GM21723 (cell line): ENCODE results near the gene MYO1F.
"Not testable (repeated sequence)": the region's sequence is repeated elsewhere in the genome, so short reads cannot be mapped to it uniquely, and the experiment has no call there.

Source experiments
- ATAC-seq: cut with Tn5 transposase; IDR thresholded peaks from one replicate; pipeline ENCODE4 v1.9.1; 2021; ENCODE audit warnings: mild to moderate bottlenecking, moderate library complexity; ENCODE audit not compliant: unreplicated experiment

Gene MYO1F

DNA sequence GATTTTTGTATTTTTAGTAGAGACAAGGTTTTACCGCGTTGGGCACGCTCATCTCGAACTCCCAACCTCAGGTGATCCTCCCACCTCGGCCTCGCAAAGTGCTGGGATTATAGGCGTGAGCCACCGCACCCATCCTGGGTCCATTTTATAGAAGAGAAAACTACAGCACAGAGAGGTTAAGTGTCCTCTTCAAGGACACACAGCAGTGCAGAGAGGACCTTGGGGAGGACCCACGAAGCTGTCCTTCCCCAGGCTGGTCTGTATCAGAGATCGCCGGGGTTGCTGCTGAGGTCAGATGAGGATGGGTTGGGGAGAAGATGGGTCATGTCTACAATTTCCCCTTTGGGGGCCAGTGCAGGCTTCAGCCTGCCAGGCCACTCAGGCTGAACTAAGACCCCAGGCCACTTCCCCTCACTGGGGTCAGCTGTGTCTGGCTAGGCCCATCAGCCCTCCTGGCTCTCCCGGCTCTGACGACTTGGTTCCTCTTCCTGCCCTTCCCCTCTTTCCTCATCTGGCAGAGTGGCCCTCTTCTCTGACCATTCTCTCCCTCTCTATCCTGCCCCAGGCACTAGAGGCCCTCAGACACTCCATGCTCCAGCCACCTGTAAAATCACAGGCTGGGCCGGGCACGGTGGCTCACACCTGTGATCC is 9.6 kb downstream of the MYO1F start:
- no peak for ATAC-seq

DNA sequence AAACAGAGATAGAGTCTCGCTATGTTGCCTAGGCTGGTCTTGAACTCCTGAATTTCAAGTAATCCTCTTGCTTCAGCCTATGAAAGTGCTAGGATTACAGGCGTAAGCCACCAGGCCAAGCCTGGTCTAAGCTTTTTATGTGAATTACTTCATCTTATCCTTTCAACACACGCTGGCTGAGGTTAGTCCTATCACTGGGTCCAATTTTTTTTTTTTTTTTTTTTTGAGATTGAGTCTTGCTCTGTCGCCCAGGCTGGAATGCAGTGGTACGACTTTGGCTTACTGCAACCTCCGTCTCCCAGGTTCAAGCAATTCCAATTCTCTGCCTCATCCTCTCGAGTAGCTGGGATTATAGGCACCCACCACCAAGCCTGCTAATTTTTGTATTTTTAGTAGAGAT is 10.4 kb downstream of the MYO1F start:
- ATAC-seq: no peak

DNA sequence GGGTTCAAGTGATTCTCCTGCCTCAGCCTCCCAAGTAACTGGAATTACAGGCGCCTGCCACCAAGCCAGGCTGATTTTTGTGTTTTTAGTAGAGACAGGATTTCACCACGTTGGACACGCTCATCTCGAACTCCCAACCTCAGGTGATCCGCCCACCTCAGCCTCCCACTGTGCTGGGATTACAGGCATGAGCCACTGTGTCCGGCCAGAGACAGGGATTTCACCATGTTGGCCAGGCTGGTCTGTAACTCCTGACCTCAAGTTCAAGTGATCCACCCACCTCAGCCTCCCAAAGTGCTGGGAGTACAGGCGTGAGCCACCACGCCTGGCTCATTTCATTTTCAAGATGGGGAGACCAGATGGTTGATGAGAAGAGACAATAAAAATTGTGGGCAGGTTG is 12.4 kb downstream of the MYO1F start:
- not testable (repeated sequence) for ATAC-seq

DNA sequence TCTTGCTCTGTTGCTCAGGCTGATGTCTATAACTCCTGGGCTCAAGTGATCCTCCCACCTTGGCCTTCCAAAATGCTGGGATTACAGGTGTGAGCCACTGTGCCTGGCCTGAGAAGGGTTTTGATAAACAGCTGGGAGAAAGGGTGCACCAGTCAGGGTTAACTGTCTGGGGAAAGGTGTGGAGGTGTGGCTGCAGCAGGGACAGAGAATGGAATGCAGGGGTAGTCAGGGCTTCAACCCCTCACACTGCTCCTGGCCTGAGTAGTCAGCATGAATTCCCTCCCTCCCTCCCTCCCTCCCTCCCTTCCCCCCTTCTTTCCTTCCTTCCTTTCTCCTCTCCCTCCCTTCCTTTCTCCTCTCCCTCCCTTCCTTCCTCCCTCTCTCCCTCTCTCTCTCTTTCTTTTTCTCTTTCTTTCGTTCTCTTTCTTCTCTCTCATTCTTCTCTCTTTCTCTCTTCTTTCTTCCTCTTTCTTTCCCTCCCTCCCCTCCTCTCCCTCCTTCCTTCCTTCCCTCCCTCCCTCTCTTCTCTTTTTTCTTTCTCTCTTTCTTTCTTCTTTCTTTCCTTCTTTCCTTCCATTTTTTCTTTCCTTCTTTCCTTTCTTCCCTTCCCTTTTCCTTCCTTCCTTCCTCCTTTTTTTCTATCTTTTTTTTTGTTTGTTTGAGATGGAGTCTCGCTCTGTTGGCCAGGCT is 16.0 kb downstream of the MYO1F start:
- ATAC-seq: no peak

DNA sequence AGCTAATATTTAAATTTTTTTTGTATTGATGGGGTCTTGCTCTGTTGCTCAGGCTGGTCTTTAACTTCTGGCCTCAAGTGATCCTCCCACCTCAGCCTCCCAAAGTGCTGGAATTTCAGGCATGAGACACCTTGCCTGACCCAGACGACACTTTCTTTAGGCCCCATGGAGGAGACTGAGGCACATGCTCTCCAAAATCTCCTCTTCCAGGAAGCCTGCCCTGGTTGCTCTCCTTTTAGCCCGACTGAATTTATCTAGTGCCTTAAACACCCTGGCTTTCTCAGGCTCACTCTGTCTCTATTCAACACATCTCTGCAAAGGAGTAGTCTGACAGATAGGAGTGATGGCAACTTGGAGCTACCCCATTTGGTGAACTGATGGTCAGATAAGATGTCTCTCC is 18.9 kb downstream of the MYO1F start:
- no peak for ATAC-seq

DNA sequence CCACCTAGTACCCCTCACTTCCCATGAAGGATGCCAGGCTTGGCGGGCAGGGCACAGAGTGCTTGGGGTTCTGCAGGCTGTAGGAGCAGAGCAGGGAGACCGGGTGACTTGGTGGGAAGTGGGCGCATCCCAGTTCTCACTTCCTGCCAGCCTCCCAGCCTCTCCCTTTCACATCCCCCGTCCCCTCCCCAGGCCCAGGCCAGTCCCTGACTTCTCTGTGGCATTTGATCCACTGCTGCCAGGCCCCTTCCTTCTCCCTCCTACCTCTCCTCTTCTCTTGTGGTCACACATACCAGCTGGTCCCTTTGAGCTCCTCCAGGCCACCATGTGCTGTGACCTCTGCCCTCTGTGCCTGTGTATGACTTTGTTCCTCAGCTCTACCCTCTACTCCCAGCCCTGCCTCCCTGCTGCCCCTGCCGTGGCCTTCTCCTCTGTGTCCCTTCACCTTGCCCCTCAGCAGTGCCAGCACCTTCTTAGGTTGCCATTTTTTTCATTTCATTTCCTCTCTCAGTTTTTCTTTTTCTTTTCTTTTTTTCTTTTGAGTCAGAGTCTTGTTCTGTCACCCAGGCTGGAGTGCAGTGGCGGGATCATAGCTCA is 19.5 kb downstream of the MYO1F start:
- ATAC-seq: no peak

DNA sequence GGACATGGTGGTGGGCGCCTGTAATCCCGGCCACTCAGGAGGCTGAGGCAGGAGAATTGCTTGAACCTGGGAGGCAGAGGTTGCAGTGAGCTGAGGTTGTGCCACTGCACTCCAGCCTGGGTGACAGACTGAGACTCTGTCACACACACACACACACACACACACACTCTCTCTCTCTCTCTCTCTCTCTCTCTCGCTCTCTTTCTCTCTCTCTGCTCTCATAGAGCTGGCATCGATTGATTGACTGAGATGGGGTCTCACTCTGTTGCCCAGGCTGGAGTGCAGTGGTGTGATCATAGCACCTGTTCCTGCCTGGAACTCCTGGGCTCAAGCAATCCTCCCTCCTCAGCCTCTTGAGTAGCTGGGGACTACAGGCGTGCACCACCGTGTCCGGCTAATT is 23.5 kb downstream of the MYO1F start:
- not testable (repeated sequence) for ATAC-seq

DNA sequence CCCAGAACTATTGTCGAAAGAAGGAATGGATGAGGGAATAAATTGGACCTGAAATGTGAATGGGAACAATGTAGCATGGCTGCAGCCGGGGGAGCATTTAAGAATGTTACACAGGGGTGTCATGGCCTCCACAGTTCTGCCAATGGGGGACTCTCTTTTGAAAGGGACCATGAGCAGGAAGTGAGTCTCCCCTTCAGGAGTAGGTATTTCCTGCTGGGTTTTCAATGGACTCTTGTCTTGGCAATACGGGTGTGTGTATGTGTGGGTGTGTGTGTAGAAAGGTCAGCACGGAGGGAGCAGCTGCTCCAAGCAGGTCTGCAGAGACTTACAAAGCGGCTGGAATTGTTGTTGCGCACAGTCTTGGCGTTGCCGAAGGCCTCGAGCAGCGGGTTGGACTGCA is 24.4 kb downstream of the MYO1F start:
- ATAC-seq: no peak

DNA sequence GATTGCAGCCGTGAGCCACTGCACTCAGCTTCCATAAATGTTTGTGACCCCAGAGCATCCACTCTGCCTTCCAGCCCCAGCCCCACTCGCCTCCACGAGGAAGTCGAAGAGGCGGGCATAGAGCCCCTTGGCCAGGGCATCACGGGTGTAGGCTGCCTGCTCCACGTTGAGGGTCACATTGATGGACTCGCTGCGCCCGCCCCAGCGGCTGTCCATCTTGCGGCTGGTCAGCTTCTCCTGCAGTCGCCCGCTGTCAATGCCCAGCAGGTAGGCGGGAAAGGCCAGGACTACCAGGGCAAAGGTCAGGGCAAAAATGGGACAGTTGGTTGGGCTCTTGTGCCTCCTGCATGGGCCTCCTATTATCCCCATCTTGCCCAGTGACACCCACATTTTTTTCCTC is 27.2 kb downstream of the MYO1F start:
- no peak for ATAC-seq

DNA sequence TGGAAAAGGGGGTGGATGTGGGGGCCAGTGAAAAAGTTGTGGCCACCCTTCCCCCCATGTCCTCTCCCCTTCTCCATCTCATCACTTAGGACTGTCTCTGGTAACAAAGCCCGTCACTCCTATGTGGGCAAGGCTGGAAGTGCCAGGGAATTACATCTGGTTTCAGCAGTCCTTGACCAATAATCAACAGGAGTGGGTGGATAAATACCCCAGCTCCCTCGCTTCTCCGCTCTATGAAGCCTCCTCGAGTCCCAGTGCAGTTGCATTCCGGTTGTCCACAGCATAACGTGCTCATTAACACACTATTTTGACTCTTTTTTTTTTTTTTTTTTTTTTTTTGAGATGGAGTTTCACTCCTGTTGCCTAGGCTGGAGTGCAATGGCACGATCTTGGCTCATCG is 31.5 kb downstream of the MYO1F start:
- ATAC-seq: no peak

DNA sequence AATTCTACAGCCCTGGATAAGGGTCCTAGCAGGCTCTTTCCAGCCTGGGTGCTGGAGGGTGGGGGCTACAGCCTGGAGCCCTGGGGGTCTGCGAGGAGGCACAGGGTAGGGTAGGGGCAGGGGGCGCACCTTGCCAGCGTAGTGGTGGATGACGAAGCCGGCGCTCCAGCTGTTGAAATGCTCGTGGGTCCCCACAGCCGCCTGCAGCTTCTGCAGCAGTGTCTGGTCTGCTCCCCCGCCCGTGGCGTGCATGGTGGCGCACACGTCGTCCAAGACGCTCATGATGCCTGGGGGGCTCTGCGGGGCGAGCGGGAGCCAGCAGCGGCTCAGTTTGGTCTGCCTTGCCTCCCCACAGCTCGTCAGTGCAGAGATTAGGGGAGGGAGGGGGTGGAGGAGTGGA is 33.1 kb downstream of the MYO1F start:
- no peak for ATAC-seq

DNA sequence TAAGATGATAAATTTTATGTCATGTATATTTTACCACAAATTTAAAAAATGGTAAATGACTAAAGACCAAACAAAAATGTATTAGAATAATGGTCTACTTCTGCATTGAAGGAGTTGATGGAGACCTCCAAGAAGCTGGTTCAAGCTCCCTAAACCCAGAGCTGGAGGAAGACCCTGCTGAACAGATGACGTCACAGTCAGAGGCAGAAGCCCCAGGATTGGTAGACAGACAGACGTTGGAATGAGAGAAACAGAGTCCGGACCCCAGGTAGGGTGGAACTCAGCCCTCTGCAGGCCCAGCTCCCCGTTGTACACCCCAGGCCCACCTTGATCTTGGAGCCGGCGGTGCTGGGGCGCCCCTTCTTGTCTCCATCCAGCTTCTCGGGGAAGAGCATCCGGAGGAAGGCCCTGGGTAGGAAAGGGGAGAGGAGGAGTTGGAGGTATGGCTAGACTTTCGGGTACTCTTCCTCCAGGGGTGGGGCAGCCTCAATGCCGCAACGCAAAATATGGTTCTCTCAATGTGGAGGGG is 37.6 kb downstream of the MYO1F start:
- no peak for ATAC-seq

DNA sequence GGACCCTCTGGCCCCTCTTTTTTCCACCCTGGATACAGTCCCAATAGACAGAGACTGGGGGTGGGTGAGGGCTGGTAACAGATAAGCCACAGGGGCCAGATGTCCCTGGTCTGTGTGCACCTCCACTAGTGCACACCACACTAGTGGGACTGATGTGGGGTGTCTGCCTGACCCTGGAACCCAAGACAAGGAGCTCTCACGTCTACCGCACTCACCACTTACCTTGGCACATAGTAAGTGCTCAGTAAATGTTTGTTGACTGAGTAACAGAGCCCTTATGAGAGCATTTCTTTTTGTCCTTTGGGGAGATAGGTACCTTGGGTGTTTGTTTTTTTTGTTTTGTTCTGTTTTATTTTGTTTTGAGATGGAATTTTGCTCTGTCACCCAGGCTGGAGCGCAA is 40.1 kb downstream of the MYO1F start:
- no peak for ATAC-seq

DNA sequence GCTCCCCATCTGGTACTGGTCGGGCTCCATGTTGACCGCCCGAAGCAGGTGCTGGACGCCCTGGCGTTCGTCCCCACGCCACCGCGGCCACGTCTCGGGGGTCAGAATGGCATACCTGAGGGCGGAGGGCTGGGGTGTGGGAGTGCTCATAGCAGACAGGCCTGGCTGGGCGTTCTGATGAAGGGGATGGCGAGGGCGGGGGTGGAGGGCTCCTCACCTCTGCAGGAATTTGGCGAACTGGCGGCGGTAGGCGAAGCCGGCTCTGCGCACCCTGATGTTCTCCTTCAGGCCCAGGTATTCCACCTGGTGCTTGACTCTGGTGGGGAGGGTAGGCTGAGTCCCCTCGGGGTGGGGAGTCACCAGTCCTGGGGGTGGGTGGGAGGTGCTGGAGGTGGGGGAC is 41.0 kb downstream of the MYO1F start:
- no peak for ATAC-seq

DNA sequence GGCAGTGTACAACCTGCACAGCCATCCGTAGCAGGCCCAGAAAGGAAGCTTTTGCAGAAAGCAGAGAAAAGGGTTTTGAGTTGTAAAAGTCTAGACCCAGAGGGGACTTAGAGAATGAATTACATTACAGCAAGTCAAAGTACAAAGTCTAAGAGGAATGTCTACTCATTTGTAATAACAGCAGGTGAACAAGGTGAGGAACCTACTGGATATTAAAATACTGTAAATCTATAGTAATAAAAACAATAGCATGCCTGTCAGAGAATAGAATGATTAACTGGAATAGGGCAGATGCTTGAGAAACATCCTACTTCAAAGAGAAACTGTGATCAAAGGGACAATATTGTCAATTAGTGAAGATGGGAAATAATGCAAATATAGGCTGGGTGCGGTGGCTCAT is 45.0 kb downstream of the MYO1F start:
- ATAC-seq: no peak

DNA sequence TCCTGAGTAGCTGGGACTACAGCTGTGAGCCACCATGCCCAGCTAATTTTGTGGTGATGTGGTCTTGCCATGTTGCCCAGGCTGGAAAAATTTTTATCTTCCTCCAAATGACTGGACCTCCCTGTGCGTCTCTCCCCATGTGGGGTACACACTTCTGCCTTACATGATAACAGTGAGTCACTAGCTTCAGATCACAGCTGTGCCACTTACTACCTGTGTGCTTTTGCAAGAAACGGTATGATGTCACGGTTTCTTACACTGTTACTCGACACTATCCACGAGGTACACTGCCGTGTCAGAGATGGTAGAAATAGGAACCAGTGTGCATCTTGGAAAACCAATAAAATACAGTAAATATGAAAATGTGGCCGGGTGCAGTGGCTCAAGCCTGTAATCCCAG is 45.8 kb downstream of the MYO1F start:
- no peak for ATAC-seq

DNA sequence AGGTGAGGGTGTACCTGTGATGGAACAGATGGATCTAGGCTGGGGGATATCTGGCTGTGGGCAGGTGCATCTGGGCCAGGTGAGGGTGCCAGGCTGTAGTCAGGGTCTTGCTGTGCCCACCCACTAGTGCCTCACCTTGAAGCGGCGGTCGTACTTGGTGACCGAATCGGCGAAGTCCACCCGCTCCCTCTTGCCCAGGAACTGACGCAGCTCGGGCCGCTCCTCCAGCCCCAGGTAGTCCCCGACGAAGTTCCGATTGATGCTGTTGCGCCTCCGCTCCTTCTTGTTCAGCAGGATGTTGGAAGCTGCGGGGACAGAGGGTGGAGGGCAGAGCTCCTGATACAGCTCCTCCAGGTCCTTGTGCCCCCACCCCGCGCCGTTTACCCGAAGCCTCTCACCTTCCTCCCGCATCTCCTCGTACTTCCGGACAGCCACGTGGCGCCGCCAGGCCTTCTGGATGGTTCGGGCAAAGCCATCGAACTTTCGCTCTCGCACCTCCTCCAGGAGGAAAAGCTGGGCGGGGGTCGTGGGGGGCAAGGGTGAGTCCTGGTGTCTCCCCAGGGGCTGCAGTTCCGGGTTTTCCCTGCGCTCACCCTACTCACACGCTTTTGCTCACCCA is 47.1 kb downstream of the MYO1F start:
- ATAC-seq: no peak

DNA sequence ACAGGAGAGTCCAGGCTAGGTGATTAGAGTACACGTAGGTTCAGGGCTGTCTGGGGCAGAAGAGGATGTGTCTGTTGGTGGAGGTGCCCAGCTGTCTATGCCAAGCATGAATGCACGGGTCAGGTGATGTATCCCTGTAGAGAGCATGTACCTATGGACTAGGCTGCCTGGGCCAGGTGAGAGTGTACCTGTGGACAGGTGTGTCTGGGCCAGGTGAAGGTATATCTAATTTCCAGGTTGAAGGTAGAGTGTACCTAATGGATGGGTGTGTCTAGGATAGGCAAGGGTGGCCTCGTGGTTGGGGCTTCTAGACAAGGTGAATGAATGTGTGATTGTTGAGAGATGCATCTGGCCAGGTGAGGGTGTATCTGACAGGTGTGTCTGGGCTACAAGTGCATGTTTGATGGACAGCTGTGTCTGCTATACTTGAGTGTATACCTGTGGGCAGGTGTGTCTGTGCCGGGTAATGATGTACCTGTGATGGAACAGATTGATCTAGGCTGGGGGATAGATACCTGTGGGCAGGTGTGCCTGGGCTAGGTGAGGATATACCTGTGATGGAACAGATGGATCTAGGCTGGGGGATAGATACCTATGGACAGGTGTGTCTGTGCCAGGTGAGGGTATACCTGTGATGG is 47.8 kb downstream of the MYO1F start:
- ATAC-seq: no peak

DNA sequence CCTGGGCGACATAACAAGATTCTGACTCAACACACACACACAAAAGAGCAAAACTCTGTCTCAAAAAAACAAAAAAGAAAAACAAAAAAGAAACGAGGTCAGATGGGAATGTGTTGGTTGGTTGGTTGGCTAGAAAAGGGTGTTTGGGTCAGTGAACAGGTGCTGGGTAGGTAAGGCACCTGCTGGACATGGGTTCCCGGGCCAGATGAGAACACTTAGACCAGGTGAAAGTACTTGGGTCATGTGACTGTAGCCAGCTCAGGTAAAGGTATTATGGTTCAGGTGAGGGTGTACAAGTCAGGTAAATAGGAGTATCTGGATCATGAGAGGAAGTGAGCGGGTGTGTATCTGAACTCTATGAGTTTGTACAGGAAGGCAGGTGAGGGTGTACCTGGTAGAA is 48.7 kb downstream of the MYO1F start:
- no peak for ATAC-seq

DNA sequence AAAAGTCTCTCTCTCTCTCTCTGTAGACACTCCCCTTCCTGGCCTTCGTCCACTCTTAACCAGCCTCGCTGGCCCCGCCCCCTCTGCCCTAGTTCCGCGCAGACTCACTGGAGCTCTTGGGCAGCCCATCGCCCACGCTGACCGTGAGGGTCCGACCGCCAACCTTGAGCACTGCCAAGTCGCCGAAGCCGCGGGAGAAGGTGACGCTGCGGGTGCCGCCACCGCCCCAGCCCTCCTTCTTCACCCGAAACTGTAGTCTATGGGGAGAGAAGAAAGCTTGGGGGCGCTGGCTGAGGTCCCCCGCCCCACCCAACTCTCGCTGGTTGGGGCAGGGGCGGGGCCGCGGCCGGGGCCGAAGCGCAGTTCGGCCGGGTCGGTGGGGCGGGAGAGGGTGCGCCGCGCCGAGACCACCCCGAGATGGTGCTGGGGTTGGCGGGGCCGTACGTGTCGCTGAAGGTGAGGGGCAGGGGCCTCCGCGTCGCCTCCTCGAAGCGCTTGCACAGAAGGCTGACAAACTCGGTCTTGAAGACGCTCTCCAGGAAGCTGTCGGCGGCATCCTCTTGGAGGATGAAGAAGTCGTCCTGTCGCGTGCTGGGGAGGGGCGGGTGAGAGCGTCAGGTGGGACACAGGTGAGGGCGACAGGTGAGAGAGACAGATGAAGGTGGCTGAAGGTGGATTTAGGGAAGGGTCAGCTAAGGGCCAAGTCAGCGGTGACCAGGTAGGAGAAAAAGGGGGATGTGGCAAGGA is 50.7 kb downstream of the MYO1F start:
- ATAC-seq: no peak

DNA sequence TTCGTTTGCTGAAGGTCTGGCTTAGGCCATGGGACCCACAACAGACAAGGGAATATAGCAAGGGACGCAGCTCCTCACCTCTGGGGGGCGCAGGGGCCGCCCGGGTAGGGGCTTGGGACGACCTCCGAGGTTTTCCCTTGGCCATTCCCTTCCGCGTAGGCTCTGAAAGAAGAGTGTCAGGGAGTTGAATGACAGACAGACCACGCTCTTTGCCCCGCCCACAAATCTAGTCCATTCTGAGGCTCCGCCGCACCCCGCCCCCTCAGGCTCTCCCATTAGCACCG is 51.9 kb downstream of the MYO1F start:
- no peak for ATAC-seq
